KOPT-K1 (cell line): ENCODE measurements around the gene FNBP1.

Experiments
- H3K27ac ChIP-seq: fragments of 200-600 bp; sonication (generic); 2 replicates; pipeline ENCODE4 v1.5.1; 2016; ENCODE audit warnings: antibody characterized with exemption, mild to moderate bottlenecking, low read depth, low read length; ENCODE audit not compliant: poor library complexity, severe bottlenecking
- H3K36me3 ChIP-seq: fragments of 200-600 bp; sonication (generic); 2 replicates; pipeline ENCODE4 v1.5.1; 2017; ENCODE audit warnings: antibody characterized with exemption, mild to moderate bottlenecking, low read length, moderate library complexity; ENCODE audit not compliant: insufficient read depth
- H3K9me3 ChIP-seq: fragments of 200-600 bp; sonication (generic); 2 replicates; pipeline ENCODE4 v1.5.1; 2017; ENCODE audit warnings: antibody characterized with exemption, low read length, mild to moderate bottlenecking; ENCODE audit not compliant: insufficient read depth, poor library complexity, severe bottlenecking

The FNBP1 gene

DNA sequence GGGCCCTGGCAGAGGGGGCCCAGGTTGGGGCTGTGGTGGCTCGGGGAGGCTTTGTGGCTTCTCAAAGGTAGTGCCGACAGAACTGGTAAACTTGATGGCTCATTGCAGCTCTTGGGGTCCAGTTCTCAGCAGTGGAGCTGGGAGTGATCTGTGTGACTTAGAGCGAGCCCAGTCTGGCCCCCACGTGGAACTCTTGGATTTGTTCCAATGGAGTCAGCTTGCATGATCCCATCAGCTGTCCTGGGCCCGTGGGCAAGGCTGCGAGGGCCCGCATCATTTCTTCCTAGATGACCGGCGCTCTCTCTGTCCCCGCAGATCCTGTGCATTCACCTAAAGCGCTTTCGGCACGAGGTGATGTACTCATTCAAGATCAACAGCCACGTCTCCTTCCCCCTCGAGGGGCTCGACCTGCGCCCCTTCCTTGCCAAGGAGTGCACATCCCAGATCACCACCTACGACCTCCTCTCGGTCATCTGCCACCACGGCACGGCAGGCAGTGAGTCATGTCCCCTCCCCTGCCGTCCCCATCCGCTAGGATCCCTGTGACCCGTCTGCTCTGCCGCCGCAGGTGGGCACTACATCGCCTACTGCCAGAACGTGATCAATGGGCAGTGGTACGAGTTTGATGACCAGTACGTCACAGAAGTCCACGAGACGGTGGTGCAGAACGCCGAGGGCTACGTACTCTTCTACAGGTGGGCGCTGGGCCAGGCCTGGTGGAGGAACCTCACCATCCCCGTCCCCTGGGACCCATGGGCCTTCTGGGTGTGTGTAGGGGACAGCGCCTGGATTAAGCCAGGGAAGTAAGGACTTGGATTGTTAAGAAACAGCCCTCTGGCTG lies 168.5 kb downstream of the FNBP1 start:
- Histone ChIP-seq H3K36me3 (peaks cover 21% of the 10 kb centered on the region), H3K9me3 (no peaks in the 10 kb centered on the region), H3K27ac (no peak overlapping the region)

DNA sequence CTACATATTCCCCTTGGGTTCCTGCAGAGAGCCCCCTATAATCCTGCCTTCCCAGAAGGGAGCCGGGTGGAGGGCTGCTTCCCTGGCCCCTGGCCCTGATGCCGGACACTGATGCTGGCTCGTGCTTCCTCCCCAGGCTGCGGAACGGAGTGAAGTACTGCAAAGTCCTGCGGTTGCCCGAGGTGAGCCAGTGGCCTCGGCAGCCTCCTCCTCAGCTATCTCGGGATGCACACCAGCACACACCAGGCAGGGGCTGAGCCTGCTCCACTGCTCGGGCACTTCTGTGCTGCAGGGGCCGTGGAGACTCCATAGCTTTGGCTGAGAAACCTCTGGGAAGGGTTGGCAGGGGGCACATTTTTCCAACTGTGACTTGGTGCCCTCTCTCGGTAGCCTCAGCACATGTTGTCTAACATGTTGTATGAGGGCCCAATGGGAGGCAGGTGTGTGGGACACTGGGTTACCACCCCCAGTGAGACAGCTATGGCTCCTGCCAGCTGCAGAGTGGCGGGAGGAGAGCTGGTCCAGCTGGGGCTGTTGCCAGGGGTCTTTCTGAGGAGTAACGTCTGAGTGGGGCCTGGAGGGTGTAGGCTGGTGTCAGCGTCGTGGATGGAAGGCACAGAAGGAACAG lies 169.3 kb downstream of the FNBP1 start:
- H3K9me3 ChIP-seq, result no peaks in the 10 kb centered on the region
- H3K36me3 ChIP-seq, result peaks cover 21% of the 10 kb centered on the region
- H3K27ac ChIP-seq, result no peak overlapping the region

DNA sequence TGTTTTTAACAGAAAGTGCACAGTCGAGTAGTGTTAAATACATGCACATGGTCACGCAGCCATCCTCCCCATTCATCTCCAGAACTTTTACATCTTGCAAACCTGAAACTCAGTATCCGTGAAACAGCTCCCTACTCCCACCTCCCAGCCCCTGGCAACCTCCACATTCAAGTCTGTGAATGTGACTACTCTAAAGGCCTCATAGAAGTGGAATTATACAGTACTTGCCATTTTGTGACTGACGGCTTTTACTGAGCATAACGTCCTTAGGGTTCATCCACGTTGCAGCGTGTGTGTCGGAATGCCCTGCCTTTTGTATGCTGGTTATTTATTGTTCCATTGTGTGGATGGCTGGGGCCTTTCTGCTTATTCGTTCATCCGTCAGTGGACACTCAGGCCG lies 171.9 kb downstream of the FNBP1 start:
- peaks cover 31% of the 10 kb centered on the region for H3K36me3 ChIP-seq
- no peak overlapping the region for H3K27ac ChIP-seq
- no peaks in the 10 kb centered on the region for H3K9me3 ChIP-seq

DNA sequence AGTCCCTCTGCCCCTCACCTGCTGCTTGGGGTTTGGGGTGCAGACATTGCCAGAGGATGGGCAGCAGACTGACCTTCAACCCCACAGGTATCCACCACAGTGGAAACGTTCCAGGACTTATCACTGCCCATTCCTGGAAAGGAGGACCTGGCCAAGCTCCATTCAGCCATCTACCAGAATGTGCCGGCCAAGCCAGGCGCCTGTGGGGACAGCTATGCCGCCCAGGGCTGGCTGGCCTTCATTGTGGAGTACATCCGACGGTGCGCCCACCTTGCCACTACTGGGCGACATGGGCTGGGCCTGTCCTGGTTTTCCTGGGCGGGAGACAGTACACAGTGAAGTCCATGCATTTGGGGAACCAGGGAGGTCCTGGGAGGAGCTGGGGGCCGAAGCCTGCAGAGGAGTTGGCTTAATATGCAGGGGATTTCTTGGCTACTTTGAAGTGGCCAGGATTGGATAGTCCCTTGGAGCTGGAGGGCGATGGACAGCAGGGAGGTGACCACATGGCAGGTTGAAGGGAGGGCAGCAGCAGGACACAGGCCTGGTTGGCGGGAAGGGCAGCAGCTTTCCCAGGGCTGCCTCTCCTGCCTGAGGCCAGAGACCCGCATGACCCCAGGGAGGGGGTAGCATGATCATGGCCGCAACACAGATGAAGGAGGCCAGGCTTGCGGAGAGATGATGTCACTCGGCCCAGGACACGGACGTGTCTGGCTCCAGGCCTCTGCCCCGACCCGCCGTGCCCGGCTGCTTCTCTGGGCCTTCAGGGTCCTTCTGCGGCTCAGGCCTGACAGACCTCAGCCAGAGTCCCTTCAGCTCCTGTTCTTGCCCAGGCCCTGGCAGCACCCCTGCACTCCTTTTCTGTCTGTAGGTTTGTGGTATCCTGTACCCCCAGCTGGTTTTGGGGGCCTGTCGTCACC lies 173.1 kb downstream of the FNBP1 start:
- Histone ChIP-seq H3K27ac (no peak overlapping the region), H3K36me3 (peaks cover 40% of the 10 kb centered on the region), H3K9me3 (no peaks in the 10 kb centered on the region)

DNA sequence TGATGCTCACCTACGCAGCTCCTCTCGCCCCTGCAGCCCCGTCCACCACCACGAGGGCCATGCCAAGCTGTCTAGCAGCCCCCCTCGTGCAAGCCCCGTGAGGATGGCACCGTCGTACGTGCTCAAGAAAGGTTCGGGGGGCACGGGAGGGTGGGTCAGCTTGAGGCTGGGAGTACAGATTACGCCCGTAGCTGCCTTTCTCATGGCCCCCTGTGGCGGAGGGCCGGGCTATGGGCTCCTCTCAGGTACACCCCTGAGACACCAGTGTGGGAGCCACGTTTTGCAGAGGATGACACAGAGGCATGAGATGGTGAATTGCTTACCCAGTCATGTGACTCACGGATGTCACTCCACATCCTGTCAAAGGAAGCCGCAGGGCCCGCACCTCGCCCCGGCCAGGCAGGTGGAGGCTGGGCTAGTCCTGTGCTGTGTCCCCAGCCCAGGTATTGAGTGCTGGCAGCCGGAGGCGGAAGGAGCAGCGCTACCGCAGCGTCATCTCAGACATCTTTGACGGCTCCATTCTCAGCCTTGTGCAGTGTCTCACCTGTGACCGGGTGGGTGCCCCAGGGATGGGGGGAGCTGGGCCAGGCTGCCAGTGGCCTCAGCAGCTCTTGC lies 174.0 kb downstream of the FNBP1 start:
- peaks cover 46% of the 10 kb centered on the region for H3K36me3 ChIP-seq
- no peak overlapping the region for H3K27ac ChIP-seq
- H3K9me3 ChIP-seq, result no peaks in the 10 kb centered on the region

DNA sequence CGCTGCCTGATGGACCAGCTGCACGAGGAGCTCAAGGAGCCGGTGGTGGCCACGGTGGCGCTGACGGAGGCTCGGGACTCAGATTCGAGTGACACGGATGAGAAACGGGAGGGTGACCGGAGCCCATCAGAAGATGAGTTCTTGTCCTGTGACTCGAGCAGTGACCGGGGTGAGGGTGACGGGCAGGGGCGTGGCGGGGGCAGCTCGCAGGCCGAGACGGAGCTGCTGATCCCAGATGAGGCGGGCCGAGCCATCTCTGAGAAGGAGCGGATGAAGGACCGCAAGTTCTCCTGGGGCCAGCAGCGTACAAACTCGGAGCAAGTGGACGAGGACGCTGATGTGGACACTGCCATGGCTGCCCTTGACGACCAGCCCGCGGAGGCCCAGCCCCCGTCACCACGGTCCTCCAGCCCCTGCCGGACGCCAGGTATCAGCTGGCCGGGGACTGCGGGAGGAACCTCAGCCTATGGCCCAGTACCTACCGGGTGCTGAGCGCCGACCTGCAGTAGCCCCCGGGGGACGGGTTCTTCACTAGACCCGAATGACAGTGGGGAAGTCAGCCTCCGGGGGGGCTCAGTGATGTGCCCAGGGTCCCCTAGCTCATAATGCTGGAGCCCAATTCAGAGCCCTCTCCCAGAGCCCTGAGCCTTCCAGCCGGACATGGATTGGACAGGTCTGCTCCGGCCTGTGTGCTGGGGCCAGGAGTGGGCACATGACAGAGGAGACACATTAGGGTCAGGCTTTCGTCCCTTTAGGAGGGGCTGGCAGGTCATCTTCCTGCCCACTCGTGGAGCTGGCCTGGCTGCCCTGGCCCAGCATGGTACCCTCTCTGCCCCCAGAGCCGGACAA lies 174.7 kb downstream of the FNBP1 start:
- Histone ChIP-seq H3K27ac (no peak overlapping the region), H3K36me3 (peaks cover 51% of the 10 kb centered on the region), H3K9me3 (no peaks in the 10 kb centered on the region)

DNA sequence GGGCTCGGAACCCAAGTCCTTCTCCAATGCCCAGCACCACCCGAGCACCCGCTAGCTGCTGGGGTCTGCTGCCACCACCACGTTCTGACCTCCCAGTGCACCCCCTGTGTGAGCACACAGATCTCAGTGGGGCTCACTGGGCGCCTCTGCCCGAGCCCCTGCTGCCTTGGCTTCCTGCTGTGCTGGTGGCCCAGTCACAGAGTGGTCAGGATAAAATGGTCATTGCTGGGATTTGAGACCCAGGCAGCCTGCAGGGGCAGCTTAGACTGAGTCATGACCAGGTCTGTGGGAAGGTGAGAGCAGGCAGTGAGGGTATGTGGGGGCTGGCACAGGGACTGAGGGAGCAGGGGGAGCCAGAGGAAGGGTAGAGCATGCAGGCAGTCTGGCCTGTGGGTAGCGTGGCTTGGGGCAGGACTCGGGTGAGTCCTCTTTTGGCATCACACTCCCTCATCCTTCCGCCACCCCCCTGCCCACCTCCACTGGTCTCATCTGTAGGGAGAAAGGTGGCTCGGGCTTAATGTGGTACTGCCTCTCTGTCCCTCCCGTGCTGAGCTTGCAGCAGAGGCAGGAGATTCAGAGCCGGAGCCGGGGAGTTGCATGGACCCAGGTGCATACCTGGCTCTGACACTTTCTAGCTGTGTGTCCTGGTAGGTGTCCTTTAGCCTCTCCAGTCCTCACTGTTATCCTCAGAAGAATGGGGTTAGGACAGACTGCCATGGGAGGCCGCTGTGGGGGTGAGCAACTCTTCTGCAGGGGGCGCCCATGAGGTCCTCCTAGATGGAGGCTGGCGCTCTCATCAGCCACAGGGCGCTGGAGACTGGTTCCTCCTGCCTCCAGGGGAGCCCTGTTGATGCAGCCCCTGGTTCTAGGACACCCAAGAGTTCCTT lies 175.6 kb downstream of the FNBP1 start:
- H3K27ac ChIP-seq, result no peak overlapping the region
- peaks cover 51% of the 10 kb centered on the region for H3K36me3 ChIP-seq
- H3K9me3 ChIP-seq, result no peaks in the 10 kb centered on the region

DNA sequence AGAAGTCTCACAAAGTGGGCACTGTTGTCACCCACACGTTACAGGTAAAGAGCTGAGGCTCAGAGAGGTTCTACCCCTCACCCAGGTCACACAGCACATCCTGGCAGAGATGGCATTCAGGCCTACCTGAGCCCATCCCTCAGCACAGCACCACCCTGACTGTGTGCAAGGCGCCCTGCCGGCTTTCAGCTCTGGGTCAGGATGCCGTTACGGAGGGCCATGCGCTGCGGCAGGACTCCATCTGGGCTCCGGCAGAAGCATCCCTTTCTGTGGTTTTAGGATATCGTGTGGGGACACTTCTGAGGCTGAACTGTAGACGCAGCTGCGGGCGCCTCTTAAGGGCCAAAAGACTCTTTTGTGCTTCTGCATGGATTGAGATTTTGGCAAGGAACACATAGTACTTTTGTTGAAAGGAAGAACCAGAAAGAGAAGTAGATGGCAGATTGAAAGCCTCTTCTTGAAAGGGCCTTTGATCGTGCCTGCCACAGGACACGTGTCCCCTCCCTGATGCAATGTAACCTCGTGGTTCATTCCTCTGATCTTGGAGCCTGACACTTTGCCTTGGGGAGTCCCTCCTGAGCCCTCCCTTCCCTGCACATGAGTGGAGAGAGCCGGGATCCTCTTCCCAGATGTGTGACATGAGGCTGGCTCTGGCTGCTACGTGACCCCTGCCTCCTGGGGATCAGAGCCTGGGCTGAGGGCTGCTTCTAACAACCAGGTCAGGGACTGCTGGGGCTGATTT lies 176.4 kb downstream of the FNBP1 start:
- Histone ChIP-seq H3K36me3 (peaks cover 55% of the 10 kb centered on the region), H3K9me3 (no peaks in the 10 kb centered on the region), H3K27ac (no peak overlapping the region)

DNA sequence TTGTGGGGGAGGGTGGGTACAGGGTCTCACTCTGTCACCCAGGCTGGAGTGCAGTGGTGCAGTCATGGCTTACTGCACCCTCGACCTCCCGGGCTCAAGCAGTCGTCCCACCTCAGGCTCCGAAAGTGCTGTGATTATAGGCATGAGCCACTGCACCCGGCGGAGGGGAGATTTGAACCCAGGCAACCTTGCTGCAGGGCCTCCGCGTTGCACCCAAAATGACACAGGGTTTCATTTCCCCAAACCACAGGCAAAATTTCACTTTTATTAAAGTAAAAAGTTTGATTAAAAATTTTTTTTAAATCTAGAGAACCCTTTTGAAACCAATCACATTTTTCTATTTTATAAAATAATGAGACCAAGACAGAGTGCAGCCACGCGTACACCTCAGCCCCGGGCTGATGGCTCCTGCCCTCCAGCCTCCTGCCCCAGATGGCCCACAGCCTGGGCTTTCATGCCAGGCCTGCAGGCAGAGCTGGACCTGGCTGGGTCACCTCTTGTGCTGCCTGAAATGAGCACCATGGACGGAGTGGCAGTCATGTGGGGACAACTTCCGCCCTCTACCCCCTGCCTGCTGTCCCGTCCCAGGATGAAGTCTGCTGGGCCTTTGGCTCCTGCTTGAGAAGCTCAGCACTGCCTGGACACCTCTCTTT lies 177.2 kb downstream of the FNBP1 start:
- Histone ChIP-seq H3K9me3 (no peaks in the 10 kb centered on the region), H3K27ac (no peak overlapping the region)

DNA sequence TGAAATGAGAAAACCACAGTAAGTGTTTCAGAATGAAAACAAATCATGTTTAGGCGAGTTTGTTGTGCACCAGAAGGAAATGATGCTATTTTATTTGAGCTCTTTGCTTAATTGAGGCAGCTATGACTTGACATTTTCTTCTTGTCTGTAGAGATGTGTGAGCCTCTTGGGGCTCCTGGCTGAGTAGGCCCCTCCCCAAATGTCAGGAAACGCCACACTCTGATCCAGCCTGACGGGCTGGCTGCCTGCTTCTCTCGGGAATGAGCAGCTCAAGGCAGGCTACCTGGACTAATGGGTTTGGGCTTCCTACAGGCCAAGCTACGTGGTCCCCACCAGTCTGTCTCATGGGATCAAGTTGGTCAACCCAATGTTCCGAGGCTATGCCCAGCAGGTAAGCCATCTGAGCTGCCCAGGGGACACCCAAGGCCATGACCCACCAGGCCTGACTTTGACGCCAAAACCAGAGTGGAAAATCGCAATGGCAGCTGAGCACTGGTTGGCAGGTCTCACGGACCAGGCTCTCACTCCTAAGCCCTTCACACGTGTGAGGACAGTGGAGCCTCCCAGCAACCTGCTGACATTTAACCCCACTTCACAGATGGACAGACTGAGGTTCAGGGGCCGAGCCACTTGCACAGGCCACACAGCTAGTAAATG lies 177.9 kb downstream of the FNBP1 start:
- Histone ChIP-seq H3K36me3 (peaks cover 51% of the 10 kb centered on the region), H3K9me3 (no peaks in the 10 kb centered on the region), H3K27ac (no peak overlapping the region)

More for the DNA sequence above, 177.2 kb downstream of the FNBP1 start:
- H3K36me3 ChIP-seq, result peaks cover 56% of the 10 kb centered on the region

DNA sequence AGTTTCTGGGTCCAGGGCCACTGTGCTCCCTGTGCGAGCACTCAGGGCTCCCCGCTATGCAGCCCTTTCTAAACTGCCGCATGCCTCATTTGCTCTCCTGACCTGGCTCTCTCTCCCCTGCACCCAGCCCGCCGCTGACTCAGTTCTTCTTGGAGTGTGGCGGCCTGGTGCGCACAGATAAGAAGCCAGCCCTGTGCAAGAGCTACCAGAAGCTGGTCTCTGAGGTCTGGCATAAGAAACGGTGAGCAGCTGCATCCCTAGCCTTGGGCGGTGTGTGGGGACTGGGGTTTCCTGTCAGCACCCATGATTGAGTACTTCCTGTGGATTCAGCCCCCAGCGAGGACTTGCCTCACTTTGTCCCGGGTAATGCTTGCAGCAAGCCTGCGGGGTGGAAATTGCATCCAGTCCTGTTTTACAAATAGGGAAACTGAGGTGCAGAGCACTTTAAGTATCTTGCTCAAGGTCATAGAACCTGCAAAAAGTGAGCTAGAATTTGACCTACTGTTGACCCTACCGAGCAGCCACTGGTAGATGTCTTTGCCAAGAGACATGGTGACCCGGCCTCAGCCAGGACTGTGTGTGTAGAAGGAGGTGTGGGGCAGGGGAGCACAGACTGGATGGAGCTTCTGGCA lies 179.8 kb downstream of the FNBP1 start:
- H3K36me3 ChIP-seq, result peaks cover 48% of the 10 kb centered on the region
- no peak overlapping the region for H3K27ac ChIP-seq
- H3K9me3 ChIP-seq, result no peaks in the 10 kb centered on the region

DNA sequence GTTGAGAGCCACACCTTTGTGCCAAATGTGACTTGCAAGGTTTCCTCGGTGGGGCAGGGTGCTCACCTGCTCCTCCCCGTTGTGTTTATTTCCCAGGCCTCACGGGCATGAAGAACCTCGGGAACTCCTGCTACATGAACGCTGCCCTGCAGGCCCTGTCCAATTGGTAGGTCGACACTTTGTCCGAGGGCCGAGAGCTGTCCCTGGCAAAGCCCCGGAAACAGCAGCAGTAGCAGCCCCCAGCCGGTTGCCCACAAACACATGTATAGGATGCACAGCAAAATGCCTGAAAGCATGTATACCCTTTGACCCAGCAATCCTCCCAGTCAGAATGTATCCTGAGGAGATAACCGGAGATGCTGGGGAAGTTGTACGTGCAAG lies 181.6 kb downstream of the FNBP1 start:
- Histone ChIP-seq H3K9me3 (no peaks in the 10 kb centered on the region), H3K36me3 (peaks cover 61% of the 10 kb centered on the region), H3K27ac (no peak overlapping the region)
